ENCODE data around the gene ZWILCH.

Gene ZWILCH

DNA sequence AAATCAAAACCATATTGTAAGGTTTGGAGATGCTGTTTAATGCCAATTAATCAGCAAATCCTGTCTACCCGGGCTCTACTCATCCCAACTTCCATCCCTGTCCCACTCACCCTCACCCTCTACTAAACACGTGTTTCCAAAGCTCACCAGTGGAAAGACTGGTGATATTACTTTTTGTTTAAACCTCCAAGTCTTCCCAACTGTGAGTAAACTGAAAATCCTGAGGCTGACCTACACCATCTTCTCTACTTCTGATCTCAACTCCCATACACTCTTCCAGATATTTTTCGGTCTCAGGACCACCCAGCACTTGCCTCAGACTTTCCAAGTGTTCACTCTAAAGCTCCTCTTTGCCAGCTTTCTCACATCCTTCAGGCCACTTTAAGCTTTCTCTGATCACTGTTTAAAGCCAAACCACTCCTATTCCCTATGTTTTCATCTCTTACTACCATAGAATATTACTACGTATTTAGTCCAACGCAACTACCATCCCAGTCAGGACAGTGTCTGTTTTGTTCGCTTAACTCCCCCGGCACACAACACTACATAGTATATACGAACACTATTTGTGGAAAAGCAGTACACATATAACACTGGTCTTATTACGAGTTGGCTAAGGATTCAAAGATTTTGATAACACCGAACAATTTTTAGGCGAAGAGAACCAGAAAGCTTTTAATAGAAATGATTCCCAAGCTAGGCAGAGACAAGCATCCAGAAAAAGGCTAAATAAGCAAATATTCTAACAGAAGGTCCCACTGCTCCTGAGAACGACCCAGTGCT lies 1.2 kb upstream of the ZWILCH start:
- TF ChIP-seq, protein P1, sequence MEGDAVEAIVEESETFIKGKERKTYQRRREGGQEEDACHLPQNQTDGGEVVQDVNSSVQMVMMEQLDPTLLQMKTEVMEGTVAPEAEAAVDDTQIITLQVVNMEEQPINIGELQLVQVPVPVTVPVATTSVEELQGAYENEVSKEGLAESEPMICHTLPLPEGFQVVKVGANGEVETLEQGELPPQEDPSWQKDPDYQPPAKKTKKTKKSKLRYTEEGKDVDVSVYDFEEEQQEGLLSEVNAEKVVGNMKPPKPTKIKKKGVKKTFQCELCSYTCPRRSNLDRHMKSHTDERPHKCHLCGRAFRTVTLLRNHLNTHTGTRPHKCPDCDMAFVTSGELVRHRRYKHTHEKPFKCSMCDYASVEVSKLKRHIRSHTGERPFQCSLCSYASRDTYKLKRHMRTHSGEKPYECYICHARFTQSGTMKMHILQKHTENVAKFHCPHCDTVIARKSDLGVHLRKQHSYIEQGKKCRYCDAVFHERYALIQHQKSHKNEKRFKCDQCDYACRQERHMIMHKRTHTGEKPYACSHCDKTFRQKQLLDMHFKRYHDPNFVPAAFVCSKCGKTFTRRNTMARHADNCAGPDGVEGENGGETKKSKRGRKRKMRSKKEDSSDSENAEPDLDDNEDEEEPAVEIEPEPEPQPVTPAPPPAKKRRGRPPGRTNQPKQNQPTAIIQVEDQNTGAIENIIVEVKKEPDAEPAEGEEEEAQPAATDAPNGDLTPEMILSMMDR (IDR thresholded peaks at IDR 0.05; ENCODE audit: insufficient read depth, missing control alignments), result no peak
- no peak for DNase-seq (ENCODE audit: insufficient read length, low spot score)
- no peak for FAIRE-seq

DNA sequence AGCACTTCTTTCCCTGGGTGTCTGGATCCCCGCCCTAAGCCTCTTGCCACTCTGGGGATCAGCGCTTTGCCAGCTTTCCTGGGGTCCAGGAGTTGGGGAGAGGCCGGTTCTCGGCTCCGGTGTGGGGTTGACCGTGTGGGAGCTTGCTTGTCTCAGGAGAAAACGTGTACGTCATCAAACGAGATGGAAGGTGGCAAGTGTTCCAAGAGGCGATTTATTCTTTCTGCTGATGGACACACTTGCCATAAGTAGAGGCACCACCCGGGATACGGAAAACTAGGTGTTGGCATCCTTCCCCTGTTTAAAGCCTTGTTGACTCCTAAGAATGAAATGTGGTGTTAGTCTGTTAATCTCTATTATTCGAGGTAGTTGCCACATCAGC lies 295 bp downstream of the ZWILCH start:
- DNase-seq (ENCODE audit: insufficient read length, low spot score) (peak; percentile 38), FAIRE-seq (no peak)
- TF ChIP-seq, protein P1 (IDR thresholded peaks at IDR 0.05; ENCODE audit: insufficient read depth, missing control alignments), result no peak

DNA sequence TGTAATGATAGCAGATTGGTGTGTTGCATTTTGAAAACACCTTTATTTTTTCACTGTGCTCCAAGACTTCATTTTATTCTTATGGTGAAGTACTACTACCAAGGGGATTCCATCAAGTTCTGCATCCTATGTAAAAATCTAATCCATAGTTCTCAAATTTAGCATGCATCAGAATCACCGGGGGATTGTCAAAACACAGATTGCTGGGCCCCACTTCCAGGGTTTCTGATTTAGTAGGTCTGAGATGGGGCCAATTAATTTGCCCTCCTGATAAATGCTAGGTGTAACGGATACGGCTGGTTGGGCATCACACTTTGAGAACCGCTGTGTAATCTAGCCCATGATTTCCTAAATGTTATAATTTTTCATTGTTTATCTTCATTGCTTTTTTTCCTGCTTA lies 692 bp downstream of the ZWILCH start:
- TF ChIP-seq, protein P1 (IDR thresholded peaks at IDR 0.05; ENCODE audit: insufficient read depth, missing control alignments), result no peak
- no peak for DNase-seq (ENCODE audit: insufficient read length, low spot score)
- no peak for FAIRE-seq

DNA sequence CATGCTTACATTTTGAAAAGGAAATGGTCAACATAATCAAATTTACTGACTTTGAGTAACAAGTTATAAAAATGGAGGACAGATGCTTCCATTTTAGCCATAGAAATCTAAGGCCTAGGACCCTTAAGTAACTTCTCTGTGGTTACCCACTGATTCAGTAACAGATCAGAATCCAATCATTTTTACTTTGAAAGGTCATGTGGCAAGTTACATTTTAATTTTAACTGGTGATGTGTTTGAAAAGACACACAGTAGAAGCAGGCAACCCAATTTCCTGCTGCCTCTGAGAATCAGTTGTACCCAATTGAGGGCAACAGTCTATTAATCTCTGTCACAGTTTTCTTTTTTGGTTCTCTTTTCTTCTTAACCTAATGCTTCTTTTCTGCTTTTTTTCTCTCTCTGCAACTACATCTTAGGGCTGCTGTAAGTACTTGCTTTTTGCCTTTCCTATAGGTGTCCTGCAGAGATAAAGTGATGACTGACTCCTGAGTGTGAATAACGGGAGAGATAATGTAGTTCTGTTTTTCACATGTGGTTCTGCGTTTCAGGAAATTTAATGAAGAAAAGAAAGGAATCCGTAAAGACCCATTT lies 3.3 kb downstream of the ZWILCH start:
- no peak for FAIRE-seq
- no peak for DNase-seq (ENCODE audit: insufficient read length, low spot score)
- TF ChIP-seq, protein P1 (IDR thresholded peaks at IDR 0.05; ENCODE audit: insufficient read depth, missing control alignments), result no peak

DNA sequence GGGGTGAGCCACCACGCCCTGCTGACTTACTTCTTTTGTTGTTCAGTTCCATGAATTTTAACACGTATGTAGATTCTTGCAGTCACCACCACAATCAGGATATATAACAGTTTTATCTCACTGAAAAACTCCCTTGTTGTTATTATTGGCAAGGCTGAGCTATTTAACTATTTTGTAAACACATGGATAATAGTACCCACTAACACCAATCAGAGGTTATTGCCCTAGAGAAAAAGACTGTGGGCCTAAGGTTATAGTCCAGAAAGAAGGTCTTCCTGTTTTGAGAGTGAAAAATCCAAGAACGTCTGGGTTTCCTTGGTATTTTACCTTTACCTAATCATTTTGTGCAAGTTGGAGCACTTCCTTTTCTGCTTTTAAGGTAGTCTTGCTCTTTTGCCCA lies 9.5 kb downstream of the ZWILCH start:
- DNase-seq (ENCODE audit: insufficient read length, low spot score), result no peak
- no peak for FAIRE-seq
- TF ChIP-seq, protein P1 (IDR thresholded peaks at IDR 0.05; ENCODE audit: insufficient read depth, missing control alignments), result no peak

DNA sequence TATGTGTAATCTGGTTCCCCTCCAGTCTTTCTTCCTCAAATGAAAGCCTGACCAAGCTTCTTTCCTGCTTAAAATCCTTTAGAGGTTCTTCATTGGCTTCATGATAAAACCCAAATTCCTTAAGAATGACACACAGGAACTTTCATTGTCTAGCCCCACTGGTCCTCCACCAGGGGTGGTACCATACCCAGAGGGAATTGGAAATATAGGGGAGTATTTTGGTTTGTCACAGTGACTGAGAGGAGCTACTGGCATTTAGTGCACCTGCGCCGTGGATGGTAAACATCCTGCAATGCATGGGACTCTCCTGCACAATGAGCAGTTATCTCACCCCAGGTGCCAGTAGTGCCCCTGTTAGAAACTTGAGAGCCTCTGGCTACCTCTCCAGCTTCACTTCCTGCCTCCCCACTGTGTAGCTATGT lies 10.8 kb downstream of the ZWILCH start:
- FAIRE-seq, result no peak
- no peak for DNase-seq (ENCODE audit: insufficient read length, low spot score)
- TF ChIP-seq, protein P1 (IDR thresholded peaks at IDR 0.05; ENCODE audit: insufficient read depth, missing control alignments), result no peak

DNA sequence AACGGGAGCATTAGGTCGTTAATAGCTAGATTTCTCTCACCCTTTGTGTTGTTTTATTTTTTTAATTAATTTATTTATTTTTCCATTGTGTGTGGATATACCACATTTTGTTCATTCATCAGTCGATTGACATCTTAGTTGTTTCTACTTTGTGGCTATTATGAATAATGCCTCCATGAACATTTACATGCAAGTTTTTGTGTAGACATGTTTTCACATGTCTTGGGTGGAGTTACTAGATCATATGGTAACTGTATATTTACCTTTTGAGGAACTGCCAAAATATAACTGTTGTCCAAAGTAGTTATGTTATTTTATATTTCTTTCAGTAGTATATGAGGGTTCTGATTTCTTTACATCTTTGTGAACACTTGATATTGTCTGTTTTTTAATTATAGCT lies 18.8 kb downstream of the ZWILCH start:
- TF ChIP-seq, protein P1 (IDR thresholded peaks at IDR 0.05; ENCODE audit: insufficient read depth, missing control alignments), result no peak
- FAIRE-seq, result no peak
- DNase-seq (ENCODE audit: insufficient read length, low spot score), result no peak

All from D721Med (cell line).